GM19193 (cell line): ENCODE data around the gene JARID2.

Source experiments
- POLR2A ChIP-seq: IDR thresholded peaks from 4 replicates; pipeline ENCODE4 v1.6.1; 2011; ENCODE audit not compliant: insufficient read depth, insufficient read length; ENCODE audit errors: extremely low read depth

JARID2 gene

DNA sequence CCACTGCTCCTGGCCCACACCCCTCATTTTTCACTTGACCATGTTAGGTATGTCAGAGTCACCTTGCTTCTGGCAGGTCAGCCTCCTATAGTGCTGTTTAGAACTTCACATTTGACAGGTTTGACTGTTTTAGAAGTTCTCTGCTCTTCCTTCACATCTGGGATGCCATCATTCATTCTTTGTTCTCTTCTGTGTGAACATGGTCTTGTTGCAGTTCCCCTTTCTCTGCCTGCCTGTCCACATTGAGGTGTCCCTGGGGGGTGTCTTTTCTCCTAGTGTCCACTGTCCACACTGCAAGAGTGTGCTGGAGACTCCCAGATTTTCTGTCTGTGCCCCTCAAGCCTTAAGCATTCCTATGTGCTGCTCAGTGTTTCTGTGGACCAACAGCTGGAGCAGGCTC, 89.5 kb downstream of the JARID2 start:
- TF ChIP-seq POLR2A: no peak

DNA sequence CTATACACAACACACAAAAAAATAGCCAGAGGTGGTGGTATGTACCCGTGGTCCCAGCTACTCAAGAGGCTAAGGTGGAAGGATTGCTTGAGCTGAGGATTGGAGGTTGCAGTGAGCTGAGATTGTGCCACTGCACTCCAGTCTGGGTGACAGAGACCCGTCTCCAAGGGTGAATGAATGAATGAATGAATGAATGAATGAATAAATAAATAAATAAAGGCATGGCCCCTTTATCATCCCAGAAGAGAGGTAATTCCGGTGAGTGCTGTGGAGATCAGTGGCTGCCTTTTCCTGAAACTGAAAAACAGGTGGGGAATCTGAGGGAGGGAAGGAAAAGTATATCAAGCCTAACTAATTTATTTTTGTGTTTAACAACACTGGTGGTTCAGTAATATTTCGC, 90.0 kb downstream of the JARID2 start:
- no peak for TF ChIP-seq POLR2A

DNA sequence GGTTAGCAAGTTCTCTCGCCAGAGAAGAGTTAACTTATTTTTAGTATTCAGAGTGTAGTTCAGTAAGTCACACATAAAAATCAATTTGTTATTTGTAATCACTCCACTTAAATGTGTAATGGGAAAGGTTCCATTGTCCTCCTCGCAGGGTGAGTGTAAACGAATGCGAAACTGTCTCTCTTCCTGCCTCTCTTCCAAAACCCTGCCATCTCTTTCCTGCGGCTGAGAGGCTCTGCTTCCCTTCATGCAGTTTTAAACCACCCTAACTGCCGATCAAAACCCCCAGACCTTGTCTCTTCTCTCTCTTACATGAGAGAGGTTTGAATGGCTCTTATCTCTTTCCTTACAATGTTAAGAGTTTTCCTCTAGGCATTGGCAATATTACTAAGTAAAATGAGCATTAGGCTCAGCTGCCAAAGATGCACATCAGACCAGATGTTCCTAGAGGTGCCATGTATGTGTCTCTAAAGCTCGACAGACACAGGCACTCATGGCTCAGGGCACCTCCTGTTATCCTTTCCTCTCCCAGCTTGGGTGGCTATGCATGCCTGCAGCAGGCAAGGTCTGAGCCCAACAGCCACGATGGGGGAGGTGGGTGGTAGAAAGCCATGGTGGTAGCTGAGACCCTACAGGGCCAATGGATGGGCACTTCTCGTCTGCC, 91.2 kb downstream of the JARID2 start:
- no peak for TF ChIP-seq POLR2A

DNA sequence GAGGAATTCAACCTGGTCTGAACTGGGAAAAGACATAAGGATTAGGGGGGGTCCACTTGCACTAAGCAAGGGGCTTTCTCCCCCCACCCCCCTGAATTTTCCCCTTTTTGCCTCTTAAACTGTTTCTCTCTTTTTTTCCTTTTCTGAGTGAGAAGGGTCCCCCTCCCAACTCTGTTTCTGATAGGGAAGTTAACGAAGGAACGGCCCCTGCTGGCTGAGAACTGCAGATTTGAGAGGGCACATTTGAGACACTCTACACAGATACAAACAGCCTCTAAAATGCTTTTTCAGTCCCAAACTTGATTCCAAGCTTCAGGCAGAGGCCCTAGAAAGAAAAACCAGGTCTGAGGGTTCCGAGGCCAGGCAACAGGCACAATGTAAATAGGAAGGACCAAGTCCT, 91.7 kb downstream of the JARID2 start:
- no peak for TF ChIP-seq POLR2A

DNA sequence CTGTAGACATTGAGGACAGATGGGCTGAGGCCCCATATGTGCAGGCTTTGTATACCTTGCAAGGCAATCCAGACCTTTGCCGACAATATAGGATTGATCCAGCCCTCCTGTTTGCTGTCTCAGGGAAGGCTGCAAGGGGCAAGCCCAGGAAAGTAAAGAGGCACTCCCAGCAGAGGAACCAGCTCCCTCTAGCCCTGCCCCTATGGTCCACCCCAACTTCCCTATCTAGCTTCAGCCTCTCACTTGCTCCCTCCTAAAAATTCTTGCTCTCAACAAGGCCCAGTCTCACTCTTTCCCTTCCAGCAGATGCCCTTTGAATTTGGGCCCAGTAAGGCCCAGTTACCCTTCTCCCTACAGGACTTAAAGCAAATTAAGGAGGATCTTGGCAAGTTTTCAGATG, 92.6 kb downstream of the JARID2 start:
- TF ChIP-seq POLR2A: no peak

DNA sequence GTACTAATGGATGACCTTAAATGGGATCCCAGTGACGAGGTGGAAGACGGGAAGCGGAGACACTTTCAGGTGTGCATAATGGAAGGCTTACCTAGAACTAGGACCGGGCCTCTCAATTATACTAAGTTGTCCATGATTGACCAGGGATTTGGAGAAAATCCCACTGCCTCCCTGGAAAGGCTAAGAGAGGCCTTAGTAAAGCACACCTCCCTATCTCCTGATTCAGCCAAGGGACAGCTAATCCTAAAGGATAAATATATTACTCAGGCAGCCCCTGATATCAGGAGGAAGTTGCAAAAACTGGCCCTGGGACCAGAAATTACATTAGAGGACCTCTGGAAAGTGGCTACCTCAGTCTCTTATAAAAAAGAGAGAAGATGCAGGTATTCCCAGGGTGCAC, 93.2 kb downstream of the JARID2 start:
- TF ChIP-seq POLR2A: no peak

DNA sequence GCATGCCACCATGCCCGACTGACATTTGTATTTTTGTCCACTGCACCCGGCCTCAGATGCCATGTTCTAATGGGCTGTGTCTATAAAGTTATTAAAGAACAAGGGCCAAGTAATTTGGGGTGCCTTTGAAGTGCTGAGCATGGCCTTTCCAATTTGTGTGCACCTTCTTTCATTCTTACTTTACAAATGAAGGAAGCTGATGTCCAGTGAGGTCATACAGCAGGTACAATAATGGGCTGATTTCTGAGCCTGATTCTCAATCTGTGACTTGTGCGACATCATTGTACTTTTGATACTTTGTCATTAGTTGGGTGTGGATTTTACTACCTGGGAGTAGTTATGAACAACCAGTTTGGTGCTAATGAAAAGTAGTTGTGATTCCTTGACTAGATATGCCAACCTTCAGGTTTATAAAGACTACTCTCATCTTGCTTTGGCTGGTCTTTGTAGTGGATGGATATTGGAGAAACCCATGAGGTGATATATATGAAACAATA, 94.3 kb downstream of the JARID2 start:
- TF ChIP-seq POLR2A: no peak

DNA sequence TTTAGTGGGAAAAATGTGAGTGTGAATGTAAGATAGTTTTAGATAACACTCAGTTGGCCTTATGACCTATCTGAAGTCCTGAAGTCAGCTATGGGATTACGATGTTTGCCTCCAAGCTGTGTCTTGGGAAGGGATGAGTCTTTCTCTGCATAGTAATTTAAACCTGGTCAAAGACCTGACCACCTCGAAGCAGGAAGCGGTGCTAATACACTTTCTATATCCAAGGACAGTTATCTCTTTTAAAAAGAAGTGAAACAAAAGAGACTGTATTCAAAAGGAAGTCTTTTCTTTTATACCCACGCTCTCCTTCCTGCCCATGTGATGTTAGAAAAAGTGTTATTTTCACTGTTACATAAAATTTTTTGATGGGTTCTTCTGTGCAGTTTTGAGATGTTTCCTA, 94.9 kb downstream of the JARID2 start:
- TF ChIP-seq POLR2A: no peak

DNA sequence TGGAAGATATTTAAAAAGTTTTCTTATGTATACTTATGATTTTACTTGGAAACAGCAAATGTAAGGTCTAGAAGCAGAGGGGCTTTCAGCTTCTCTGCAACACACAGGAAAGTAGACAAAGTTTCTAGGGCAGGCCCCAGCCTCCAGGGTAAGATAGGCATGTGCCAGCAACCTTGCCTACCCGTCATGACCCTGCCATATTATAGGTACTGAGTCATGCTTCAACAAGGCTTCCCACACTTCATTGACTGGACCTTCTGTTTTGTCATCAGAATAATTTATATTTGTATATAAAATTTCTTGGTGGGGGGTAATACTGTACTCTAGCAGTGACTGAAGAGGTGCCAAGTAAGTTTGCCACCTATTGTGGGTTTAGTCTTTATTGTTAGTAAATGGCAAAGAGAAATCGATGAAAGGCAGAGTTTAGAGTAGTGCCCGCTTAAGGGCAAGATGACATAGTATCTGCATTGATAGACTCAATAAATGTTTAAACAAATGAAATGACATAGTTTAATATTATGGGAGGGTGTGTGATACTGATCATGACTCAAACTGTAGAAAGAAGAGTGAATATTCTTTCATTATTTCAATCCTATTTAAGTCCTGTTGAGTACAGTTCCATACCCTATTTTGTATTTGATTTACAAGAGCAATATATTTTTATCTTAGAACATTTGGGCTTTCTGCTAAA, 95.6 kb downstream of the JARID2 start:
- TF ChIP-seq POLR2A: no peak

DNA sequence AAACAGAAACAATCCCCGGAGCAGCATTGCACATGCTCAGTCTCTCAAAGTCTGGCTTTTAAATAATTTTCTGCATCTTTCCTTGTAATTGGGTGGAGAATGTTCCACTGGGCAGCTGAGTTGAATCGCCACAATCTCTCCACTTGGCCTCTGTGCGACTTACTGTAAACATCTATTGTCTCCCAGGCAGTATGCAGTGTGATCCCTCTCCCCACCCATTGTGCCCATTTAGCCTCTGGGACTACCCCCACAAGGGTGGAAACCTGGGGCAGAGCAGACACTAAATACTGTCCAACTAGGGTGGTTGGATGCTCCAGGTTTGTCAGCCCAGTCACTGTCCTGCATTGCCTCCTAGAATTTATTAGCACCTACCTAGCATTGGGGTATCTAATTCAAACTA, 96.2 kb downstream of the JARID2 start:
- TF ChIP-seq POLR2A: no peak

DNA sequence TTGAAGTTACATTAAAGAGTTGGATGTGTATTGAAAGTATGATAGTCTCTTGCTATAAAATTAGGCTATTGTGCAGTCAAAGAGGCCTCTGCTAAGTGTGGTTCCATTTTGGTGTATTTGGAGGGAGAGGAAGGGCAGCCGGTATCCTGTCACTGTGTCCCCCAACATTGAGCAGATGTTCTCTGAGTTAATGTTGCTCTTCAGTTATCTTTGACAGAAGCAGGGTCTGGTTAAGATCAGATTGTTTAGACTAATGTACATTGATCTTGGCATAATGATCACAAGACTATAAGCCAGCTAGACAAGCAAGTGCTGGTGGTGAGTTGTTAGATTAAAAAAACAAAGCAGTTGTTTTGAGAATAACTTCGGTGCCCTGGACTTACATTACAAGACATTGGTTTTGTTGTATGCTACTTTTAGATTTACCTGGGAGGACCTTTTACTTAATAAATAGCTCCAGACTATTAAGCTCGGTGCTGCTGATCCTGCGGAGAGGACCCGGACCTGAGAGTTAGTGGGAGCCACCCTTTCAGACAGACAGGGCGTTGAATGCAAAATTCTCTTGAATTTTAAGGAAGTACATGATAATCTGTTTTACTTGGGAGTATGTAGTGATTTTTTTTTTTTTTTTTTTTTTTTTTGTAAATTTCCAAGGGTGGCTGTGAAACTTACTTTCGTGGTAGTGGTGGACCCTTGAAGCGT, 97.8 kb downstream of the JARID2 start:
- no peak for TF ChIP-seq POLR2A

DNA sequence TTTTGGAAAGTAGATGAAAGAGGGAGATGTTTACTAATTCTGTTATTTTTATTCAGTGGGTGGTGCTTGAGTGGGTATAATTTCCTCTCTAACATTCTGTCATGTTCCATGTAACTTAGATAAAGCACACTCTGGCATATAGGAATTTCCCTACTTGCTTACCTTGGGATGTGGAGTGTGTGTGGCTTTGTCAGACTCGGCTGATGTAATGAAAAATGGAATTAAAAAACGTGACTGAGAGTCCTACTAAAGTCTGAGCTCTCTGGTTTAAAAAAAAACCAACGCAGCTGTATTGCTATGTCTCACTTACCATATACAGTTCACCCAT, 98.3 kb downstream of the JARID2 start:
- no peak for TF ChIP-seq POLR2A

DNA sequence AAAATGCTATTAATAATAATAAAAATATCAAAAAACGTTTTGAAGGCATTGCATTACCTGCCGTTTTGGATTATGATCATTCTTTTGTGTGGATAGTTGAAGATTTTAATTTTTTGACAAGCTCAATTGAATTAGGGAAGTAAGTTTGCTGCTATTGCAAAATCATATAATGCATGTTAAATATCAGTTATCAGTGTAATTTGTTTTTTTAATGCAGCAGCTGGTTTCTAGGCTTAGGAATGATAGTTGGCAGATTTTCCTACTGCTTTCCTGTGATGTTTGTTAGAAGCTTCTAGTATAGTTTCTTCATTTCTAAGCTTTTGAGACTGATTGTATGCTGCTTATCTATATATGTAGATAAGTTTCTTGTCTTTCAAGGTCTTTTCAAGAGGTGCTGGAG, 99.0 kb downstream of the JARID2 start:
- no peak for TF ChIP-seq POLR2A

DNA sequence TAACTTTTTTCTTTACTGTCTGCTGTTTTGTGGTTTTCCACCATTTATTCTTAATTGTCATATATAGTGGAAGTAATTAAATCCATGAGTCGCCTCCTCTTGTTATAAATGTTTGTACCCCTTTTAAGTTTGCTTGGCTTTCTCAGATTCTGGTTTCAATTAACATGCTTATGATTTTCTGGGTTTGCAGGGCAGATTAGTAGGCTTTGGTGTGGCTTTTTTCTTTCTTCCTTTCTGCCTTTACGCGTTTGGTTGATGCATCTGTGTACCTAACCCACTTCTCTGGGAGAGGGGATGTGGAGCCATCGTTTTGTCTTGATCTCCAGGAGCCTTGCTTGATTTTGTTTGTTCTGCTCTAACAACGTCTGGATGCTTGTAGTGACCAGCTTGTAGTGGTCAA, 100.4 kb downstream of the JARID2 start:
- TF ChIP-seq POLR2A: no peak

DNA sequence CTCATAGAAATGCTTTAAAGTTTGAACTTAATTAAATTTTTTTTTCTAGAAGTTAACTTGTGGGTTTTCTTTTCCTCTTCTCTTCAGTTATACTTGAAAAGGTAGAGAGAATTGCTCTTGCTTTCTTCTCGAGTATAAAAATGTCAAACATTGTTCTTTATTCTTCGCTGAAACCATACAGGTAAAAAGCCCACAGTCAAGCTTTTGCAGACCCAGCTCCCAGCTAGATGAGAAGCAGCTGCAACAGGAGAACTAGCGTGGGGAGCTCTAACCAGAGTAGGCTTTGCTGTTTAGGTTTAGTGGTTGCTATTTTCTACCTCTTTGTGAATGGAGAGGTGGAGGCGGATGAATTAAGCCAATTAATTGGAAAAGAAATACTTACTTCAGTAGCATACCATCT, 102.7 kb downstream of the JARID2 start:
- TF ChIP-seq POLR2A: no peak

DNA sequence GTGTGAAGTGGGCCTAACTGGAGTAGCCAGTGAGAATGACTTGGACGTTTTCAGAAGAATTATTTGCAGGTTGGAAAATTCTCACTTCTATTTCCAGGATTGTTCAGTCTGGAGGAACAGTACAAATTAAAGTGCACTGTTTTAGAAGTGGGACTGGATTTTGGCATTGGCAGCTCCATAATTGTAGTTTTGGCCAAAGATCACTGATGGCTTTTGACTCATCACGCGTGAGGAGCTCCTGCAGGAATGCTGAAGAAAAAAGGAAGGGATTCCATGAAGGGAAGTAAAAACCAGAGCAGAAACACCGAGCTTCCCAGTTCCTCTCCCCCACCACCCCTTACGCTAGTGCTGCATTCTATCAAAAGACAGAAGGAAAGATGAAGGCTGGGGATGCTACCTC, 103.5 kb downstream of the JARID2 start:
- TF ChIP-seq POLR2A: no peak

DNA sequence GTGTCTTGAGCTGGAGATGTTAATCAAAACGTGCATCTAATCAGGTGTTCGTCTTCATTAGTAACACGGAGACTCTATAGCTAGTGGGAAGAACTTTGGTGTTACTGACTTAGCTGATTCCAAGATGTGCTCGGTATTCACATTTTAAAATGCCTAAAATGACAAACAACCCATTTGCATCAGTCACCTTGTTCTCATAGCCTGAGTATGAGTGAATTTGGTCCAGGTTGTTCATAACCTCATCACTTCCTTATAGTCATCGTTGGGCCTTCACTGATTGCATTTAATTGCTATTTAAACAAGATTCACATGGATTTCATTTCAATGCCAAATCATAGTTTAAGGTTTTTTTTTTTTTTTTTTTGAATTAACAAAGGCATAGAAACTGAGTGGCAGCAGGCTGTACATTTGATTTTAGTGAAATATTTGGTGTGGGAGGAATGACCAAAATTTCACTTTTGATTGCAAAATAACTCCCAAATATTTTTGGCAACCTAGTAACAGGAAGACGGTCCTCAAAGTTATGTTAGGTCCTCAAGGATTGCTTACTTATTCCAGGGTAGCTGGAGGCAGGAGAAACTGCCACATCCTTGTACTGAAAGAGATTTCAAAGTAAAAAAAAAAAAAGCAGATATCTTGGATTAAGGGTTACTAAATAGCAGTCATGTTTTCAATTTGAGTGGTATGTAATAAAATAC, 104.7 kb downstream of the JARID2 start:
- TF ChIP-seq POLR2A: no peak

DNA sequence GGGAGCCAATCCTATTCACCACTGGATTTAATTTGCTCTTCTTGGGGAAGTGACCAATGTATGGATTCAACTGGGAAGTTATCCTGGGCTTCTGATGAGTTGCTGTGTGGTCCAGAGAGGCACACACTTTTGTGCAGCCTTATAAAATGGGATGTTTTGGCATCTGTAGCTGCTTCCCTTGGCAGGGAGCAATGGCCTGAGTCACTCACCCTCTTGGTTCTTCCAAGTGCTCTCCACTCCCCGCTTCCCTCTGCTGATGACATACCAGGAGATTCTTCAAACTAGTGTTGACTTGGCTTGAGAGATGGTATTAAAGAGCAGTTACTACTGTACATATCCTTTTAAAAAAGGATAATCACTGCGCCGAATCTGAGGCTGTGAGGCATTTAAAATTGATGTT, 105.8 kb downstream of the JARID2 start:
- no peak for TF ChIP-seq POLR2A
